ENCODE results near the gene PLPPR4.

PLPPR4 gene

GRCh38 chr1:99332561-99332960 is 68.3 kb downstream of the PLPPR4 start:
- TF ChIP-seq CTCF (IDR thresholded peaks at IDR 0.05; ENCODE audit: low read depth, low read length) = no peak
- H3K4me3 ChIP-seq (ENCODE audit: low read depth, low read length) = no peak overlapping the region

- TF ChIP-seq CTCF (IDR thresholded peaks at IDR 0.05; ENCODE audit: low read depth, low read length) = no peak
- no peak overlapping the region for H3K4me3 ChIP-seq (ENCODE audit: low read depth, low read length)
Observed at GRCh38 chr1:99334991-99335390, 70.7 kb downstream of the PLPPR4 start.

GRCh38 chr1:99347041-99347684 is 82.9 kb downstream of the PLPPR4 start:
- TF ChIP-seq CTCF (IDR thresholded peaks at IDR 0.05; ENCODE audit: low read depth, low read length) = no peak
- H3K4me3 ChIP-seq (ENCODE audit: low read depth, low read length) = no peak overlapping the region

- no peak for TF ChIP-seq CTCF (IDR thresholded peaks at IDR 0.05; ENCODE audit: low read depth, low read length)
- no peak overlapping the region for H3K4me3 ChIP-seq (ENCODE audit: low read depth, low read length)
Observed at GRCh38 chr1:99348397-99349132, 84.3 kb downstream of the PLPPR4 start.

GRCh38 chr1:99352821-99353220 is 88.5 kb downstream of the PLPPR4 start:
- no peak overlapping the region for H3K4me3 ChIP-seq (ENCODE audit: low read depth, low read length)
- no peak for TF ChIP-seq CTCF (IDR thresholded peaks at IDR 0.05; ENCODE audit: low read depth, low read length)

- no peak for TF ChIP-seq CTCF (IDR thresholded peaks at IDR 0.05; ENCODE audit: low read depth, low read length)
Observed at GRCh38 chr1:99358770-99359169, 94.5 kb downstream of the PLPPR4 start.

More at GRCh38 chr1:99358770-99359169, 94.5 kb downstream of the PLPPR4 start:
- no peak overlapping the region for H3K4me3 ChIP-seq (ENCODE audit: low read depth, low read length)
